Measurements from ENCODE around the gene TPGS1. TPM values are rescaled to one million over a fixed set of nuclear protein-coding genes. Genes with fewer than 3 reads are reported as not detected.
"Not testable (repeated sequence)": the region's sequence is repeated elsewhere in the genome, so short reads cannot be mapped to it uniquely, and the experiment has no call there.

Gene TPGS1
- total RNA-seq, 1 donor from 2014 or later, result 39.6 TPM

DNA sequence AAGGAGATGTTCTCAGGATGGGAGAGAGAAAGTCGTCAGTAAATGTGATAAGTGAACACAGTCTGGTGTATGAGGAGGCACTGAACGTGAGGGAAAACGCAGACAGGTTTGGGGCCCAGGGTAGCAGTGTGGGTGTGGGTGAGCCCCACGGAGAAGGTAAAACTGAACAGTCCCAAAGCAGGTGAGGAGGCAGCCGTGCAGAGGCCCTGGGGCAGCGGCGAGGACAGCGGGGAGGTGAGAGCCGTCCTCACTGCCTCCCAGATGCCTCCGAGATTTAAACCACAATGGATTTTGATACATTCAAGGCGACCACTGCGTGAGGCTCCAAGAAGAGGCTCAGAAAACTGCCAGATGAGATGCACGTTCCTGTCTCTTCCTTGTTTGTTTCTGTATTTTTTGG, 31.9 kb upstream of the TPGS1 start:
- no peak for DNase-seq (ENCODE audit: low read depth, low spot score)

DNA sequence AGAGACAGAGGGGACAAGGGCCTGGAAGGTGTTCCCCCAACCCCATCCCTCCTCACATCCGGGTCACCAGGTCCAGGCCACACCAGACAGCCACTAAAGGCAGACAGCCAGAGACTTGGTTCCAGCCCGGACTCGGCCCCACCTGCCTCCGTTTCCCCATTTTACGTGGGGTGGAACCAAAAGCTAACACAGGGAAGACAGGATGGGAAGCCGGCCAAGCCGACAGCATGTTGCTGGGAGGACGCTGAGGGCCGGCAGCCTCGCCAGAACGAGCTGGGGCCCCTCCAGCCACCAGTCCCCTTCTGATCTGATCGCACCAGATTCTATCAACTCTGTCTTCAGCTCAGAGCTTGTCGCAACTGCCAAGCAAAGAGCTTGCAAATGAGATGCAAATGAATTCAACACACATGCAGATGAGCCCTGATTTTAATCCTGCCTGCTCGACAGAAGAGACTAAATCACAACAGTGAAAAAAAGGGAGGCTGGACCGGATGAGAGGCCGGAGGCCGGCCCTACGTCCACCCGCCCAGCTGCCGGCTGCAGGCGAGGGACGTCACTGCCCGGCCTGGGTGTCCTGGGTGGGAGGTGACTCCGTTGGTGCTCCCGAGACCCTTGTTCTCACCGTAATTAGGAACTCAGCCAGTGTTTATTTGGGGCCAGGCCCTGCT, 28.9 kb upstream of the TPGS1 start:
- no peak for DNase-seq (ENCODE audit: low read depth, low spot score)

DNA sequence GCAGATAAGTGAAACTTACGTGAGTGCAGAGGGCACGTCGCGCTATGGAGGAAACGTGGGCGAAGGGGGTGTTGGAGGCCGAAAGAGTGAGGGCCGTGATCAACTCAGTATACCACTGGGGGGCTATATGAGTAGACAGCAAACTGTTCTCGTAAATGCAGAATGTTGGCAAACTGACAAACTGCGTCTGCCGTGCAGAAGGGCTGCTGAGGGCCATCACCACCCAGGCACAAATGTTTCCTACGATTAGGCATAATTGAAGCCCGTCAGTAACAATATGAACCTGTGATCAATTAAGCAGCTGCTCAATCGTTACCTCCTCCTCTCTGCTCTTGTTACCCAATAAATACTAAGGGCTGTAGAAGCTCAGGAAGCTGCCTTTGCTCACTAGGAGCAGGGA, 28.3 kb upstream of the TPGS1 start:
- no peak for DNase-seq (ENCODE audit: low read depth, low spot score)

DNA sequence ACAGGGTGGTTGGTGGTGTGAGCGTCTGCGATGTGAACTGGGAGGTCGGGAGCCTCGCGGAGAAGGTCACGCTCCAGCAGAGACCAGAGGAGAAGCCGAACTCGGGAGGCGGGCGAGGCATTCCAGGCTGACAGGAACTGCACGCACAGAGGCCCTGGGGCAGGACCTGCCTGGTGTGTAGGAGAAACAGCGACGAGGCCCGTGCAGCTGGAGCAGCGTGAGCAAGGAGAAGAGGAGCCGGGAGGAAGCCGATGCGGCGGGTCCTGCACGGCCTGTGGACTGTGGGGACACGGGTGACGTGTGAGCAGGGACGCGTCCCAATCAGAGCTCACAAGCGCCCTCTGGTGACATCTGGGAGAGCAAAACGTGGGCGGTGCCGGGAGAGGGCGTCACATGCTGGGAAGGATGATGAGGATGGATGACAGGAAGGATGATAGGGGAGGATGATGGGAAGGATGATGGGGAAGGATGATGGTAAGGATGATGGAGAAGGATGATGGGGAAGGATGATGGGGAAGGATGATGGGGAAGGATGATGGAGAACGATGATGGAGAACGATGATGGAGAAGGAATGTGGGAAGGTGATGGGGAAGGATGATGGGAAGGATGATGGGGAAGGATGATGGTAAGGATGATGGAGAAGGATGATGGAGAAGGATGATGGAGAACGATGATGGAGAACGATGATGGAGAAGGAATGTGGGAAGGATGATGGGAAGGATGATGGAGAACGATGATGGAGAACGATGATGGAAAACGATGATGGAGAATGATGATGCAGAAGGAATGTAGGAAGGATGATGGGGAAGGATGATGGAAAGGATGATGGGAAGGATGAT, 27.1 kb upstream of the TPGS1 start:
- no peak for DNase-seq (ENCODE audit: low read depth, low spot score)

DNA sequence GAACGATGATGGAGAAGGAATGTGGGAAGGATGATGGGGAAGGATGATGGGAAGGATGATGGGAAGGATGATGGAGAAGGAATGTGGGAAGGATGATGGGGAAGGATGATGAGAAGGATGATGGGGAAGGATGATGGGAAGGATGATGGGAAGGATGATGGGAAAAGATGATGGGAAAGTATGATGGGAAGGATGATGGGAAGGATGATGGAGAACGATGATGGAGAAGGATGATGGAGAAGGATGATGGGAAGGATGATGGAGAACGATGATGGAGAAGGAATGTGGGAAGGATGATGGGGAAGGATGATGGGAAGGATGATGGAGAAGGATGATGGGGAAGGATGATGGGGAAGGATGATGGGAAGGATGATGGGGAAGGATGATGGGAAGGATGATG, 26.2 kb upstream of the TPGS1 start:
- not testable (repeated sequence) for DNase-seq (ENCODE audit: low read depth, low spot score)

DNA sequence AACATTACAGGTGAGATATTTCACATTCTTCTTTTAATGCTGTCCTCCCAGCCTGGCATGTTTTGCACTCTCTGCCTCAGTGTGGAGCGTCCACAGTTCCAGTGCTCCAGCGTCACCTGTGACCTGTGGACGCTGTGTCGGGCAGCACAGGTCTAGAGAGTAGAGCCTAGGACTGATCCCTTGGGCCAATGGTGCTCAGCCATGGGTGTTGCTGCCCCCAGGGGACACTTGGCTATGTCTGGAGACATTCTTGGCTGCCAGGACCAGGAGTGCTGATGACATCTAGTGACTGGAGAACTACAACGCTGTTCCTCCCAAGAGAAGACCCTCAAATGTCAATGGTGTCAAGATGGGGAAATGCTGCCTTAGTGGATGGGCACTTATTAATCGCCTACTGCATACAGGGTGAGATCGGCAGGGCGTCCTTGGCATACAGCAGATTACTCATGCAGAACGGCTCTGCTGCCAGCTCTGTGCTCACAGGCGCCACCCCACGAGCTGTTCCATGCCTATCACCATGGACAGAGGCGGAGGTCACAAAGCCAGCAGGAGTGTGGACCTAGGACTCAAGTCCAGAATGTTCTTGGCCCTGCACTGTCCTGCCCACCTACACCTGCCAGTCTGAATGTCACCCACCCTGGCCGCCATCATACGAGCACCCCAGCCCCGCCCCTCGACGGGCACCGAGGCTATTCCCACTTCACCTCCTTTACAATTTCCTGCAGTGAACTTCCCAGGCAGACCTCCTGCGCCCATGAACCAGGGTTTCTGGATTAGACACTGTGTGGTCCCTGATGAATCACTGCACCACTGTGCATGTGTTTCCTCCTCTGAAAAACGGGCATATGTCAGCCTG, 24.9 kb upstream of the TPGS1 start:
- DNase-seq (ENCODE audit: low read depth, low spot score), result no peak

DNA sequence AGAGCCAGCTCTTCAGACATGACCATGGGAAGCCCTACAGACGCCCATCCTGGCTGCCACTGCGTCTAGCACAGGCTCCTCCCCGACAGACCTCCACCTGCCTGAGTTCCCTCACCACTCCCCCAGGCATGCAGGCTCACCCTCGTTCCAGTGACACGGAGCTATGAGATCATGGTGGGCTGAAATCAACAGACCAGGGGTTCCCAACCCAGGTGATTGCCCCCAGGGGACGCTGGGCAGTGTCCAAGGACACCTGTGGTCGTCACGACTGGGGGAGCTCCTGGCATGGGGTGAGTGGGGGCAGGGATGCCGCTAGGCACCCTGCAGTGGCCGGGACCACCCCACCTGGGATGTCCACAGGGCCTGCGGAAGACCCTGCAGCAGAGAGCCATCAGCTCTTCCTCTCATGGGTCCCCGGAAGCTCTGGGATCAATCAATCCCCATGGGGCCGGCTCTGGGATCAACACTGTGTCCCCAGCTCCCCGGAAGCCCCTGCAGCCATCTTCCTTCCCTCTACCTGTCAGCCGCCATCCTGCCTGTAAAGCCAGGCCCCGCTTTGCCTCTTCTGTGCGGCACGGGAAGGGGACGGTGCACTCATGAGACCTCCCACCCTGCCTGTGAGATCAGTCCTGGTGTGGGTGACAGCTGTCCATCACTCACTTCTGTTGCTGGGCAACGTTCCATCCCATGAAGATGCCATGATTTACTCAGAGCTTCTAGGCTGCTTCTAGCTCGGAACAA, 23.8 kb upstream of the TPGS1 start:
- no peak for DNase-seq (ENCODE audit: low read depth, low spot score)

DNA sequence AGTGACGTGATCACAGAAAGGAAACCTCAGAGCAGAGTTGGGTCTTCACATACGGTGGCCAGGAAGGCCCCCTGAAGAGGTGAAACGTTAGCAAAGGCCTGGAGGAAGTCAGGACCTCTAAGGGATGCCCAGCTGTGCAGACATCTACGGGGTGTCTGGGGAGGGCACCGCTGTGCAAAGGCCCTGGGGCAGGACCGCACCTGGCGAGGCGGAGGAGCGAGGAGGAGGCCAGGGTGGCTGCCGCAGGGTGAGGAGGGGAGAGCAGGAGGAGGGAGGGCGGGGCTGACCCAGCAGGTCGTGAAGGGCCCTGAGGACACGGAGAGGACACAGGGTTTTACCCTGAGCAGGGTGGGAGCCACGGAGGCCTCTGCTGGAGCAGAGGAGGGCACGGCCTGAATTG, 22.8 kb upstream of the TPGS1 start:
- DNase-seq (ENCODE audit: low read depth, low spot score), result no peak

DNA sequence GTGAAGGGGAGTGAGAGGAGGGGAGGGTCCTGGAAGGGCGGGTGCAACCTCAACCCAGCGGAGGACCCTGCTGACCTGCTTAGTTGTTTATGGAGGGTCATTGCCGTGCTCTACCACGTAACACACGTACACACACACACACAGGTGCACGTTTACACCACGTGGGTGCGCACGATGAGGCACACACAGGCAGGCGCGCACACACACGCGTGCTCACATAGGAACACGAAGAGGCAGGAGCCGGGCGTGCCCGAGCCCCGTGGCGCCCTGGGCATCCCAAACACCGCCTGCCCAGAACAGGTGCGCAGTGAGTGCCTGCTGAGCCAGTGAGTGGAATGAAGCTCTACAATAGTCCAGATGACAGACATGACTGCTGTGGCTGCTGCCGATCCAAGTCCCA, 22.2 kb upstream of the TPGS1 start:
- no peak for DNase-seq (ENCODE audit: low read depth, low spot score)

DNA sequence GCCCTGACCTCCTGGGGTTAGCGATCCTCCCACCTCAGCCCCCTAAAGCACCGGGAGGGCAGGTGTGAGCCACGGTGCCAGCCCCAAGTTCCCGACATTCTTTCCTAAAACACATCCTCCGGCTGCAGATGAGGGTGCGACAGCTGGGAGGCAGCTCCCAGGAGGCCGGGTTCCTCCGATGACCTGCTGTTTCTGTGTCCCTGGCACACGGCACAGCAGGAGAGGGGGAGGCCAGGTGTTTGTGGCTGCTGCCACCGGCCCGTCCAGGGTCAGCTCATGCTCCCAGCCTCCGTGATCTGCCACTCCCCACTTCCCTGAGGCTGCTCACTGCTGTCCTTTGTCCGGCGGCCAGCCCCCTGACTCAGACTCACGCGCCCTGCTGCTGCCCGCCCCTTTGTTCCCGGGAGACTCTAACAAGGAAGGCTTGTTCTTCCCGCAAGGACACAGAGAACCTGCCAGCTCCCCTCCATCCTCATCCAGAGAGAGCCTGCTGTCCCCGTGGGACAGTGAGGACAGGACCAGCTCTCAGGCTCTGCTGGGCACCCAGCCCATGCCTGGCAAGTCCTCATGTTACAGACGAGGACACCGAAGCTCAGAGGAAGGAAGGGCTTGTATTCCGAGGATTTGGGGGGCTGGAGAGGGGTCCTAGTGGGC, 21.6 kb upstream of the TPGS1 start:
- DNase-seq (ENCODE audit: low read depth, low spot score), result no peak

DNA sequence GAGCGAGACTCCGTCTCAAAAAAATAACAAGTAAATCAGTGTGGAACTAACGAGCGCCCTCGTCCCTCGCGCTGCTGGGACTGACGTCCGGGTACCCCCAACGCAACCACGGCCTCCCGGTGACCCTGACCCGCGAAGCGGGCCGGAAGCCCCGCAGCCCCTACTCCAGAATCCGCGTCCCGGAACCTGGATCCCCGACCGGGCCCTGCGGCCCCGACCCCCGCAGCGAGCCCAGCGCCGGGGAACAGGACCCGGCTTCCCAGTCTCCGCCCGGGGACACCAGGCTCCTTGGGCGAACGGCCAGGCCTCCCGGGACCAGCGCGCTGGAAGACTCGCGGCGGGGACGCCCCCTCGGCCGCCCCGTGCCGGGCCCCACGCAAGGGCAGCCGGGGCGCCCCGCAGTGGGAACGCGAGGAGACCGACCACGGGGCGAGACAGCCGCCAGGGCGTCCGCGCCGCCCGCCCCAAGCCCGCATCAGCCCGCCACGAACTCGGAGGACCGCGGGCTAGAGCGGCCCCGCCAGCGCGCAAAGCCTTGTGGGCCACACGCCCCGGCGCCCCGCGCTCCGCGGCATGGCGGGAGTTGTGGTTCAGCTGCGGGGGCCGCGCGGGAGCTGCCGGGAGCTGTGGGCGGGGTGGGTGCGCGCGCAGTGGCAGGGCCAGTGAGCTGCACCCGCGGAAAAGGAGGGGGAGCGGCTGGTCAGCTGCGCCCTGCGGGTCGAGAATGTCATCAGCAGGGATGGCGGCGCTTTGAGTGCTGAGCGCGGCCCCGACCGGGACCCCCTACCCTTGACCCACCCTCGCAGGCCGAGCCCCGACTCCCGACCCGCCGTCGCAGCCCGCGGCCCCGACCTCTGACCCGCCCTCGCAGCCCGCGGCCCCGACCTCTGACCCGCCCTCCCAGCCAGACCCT, 18.5 kb upstream of the TPGS1 start:
- peak; percentile 83 for DNase-seq (ENCODE audit: low read depth, low spot score)

DNA sequence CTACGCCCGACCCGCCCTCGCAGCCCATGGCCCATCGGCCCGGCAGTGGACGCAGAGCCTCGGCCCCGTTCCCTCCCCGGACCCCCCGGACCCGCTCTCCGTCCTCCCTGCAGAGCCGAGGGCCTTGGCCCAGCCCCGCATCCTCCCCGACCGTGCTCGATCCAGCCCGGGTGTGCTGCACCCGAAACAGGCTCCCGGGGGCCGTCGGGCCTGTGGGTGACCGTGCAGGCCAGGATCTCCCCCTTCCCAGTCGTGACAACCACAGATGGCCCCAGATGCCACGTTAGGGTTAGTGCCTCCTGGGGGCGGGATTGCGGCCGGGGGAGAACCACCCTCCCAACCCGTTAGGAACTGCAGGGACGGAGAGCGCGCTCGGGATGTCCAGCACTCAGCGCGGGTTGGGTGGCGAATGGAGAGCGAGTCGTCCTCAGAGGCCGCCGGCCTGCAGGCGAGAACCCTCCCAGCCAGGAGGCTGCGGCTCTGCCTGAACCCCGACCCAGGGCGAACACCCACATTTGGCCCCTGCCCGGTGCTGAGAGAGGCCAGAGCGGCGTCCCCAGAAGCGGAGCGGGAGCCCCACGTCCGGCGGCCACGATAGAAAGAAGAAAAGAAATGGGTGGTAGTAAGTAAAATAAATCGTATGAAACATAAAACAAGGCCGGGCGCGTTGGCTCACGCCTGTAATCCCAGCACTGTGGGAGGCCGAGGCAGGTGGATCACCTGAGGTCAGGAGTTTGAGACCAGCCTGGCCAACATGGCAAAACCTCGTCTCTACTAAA, 17.7 kb upstream of the TPGS1 start:
- no peak for DNase-seq (ENCODE audit: low read depth, low spot score)

DNA sequence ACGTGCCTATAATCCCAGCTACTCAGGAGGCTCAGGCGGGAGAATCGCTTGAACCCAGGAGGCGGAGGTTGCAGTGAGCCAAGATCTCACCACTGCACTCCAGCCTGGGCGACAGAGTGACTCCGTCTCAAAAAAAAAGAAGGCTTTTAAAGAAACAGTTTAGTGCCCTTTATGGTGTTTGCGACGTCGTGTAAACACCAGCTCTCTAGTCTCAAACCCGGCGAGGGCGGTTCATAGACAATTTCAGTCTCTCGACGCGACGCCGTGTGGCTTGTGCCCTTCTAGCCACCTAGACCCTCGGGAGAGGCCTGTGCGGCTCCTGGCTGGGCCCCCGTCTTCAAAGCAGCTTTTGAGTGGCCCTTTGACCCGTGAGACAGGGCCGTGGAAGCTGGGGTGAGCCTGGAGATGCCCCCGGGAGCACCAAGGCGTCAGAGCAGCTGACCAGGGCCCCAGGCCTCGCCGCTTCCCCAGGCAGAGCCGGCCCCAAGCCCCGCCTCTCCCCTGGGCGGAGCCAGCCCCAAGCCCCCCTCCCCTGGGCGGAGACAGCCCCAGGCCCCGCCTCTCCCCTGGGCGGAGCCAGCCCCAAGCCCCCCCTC, 16.1 kb upstream of the TPGS1 start:
- no peak for DNase-seq (ENCODE audit: low read depth, low spot score)

DNA sequence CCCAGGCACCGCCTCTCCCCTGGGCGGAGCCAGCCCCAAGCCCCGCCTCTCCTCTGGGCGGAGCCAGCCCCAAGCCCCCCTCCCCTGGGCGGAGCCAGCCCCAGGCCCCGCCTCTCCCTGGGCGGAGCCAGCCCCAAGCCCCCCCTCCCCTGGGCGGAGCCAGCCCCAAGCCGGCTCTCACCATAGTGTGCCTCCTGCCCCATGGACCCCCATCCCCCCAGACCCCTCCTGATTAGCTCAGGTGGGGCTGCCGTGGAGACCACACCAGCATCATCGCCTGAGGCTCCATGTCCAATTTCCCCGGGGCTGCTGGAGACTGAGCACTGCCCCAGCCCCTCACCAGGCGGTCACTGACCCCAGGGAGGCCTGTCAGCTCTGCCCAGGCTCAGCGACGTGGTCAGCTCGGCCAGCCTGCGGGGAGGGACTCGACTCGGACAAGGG, 15.2 kb upstream of the TPGS1 start:
- no peak for DNase-seq (ENCODE audit: low read depth, low spot score)

DNA sequence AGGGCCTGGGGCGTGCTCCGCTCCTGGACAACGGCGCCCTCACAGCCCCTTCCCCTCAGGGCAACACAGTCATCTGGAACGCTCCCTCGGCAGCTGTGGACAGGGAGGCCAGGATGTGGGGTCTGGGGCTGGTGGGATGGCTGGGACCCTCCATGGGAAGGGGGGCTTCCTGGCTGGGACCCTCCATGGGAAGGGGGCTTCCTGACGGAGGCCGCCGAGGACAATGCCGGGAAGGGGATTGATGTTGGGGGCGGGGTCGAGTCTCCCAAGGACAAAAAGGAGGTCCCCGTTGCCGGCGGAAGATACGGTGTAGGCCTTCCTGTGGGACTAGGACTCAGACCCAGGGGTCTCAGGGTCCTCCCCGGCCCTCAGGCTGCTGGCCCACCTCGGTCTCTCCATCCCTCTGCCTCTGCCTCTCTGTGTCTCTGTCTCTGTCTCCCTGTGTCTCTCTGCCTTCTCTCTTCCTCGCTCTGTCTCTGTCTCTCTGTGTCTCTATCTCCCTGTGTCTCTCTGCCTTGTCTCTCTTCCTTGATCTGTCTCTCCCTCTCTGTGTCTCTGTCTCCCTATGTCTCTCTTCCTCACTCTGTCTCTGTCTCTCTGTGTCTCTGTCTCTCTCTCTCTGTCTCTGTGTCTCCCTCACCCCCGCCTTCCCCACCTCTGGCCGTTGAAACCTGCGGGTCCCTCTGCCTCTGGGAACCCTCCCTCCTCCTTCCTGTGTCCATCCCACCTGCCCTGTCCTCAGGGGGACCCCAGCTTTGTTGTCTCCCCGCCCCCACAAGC, 13.7 kb upstream of the TPGS1 start:
- DNase-seq (ENCODE audit: low read depth, low spot score), result no peak

DNA sequence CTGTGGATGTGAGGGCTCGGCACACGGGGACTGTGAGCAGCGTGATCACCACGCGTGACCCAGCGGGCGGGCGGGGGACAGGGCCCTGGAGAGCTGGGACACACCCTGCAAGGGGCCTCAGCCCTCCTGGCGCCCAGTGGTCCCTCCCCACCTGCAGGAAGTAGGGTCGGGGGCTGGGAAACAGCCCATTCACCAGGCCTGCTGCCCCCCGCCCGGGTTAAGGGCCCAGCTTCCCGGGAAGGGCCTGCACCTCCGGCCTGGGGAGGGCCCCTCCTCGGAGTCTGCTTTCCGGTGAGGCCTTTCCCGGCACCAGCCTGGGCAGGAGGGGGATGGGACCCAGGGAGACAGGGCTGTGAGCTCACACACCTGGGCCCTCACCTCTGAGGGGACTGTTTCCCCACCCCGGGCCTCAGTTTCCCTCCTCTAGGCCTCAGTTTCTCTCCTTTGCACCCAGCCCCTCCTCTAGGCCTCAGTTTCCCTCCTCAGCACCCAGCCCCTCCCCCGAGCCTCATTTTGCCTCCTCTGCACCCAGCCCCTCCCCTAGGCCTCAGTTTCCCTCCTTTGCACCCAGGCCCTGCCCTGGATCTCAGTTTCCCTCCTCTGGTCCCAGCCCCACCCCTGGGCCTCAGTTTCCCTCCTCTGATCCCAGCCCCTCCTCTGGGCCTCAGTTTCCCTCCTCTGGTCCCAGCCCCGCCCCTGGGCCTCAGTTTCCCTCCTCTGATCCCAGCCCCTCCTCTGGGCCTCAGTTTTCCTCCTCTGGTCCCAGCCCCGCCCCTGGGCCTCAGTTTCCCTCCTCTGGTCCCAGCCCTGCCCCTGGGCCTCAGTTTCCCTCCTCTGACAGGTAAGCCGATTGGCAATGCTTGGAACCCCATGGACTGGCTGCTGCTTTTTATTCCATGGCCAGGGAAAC, 12.9 kb upstream of the TPGS1 start:
- no peak for DNase-seq (ENCODE audit: low read depth, low spot score)

DNA sequence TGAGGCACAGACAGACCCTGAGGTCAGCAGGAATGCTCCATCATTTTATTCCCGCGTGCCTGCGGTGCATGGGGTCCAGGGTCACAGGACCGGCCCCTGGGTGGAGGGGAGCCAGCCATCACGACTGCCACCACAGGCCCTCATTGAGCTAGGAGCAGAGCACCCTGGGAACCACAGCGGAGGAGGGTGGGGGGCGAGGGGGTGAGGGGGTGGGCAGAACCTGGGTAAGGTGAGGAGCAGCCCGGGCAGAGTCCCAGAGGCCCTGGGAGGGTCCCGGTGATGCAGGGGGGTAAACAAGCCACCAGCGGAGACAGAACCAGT, 12.3 kb upstream of the TPGS1 start:
- DNase-seq (ENCODE audit: low read depth, low spot score), result no peak
